PC-3 (cell line): ENCODE results near the gene AFDN.

ENCODE experiments used
- CTCF ChIP-seq: fragments of 300-600 bp; sonication (generic); conservative IDR thresholded peaks from 2 replicates; pipeline ENCODE4 v1.5.1; 2017; ENCODE audit warnings: antibody characterized with exemption, low read depth, mild to moderate bottlenecking, low read length
- EZH2 ChIP-seq: fragments of 300-600 bp; sonication (generic); IDR thresholded peaks from one replicate; pipeline ENCODE4 v1.6.1; 2017; ENCODE audit warnings: antibody characterized with exemption, mild to moderate bottlenecking, low read length; ENCODE audit not compliant: unreplicated experiment

- TF ChIP-seq CTCF = no peak
- no peak for TF ChIP-seq EZH2
Measured at GRCh38 chr6:167988154-167988495, 161.4 kb downstream of the AFDN start.
